ENCODE results near the gene CCDC126. TPM values are rescaled to one million over a fixed set of nuclear protein-coding genes. Genes with fewer than 3 reads are reported as not detected.
A peak's percentile ranks its signal among the peaks of the same experiment; 100 is the strongest.
"Not testable (repeated sequence)": the region's sequence is repeated elsewhere in the genome, so short reads cannot be mapped to it uniquely, and the experiment has no call there.

Gene CCDC126
- total RNA-seq, 1 donor from 2014 or later, result 9.9 TPM

GRCh38 chr7:23672033-23672432 is 74.9 kb downstream of the CCDC126 start:
- no peak overlapping the region for H3K4me3 ChIP-seq (ENCODE audit: low read depth, low read length)
- no peak for TF ChIP-seq CTCF (conservative IDR thresholded peaks at IDR 0.05; ENCODE audit: low read depth, low read length)
- DNase-seq (ENCODE audit: low read depth), result no peak

- peak within 1 kb of the TSS; percentile 73 for H3K4me3 ChIP-seq (ENCODE audit: low read depth, low read length)
- TF ChIP-seq CTCF (conservative IDR thresholded peaks at IDR 0.05; ENCODE audit: low read depth, low read length), result peak; percentile 70
- DNase-seq (ENCODE audit: low read depth), result no peak
Measured at GRCh38 chr7:23679898-23680413, 82.8 kb downstream of the CCDC126 start, which contains the start of gene FAM221A. TSS of gene FAM221A (plus strand) at chr7:23680199. CDS start at chr7:23680219, 20 bp downstream.

- peak overlapping the region; percentile 73 for H3K4me3 ChIP-seq (ENCODE audit: low read depth, low read length)
- no peak for DNase-seq (ENCODE audit: low read depth)
Measured at GRCh38 chr7:23680414-23681405, 83.5 kb downstream of the CCDC126 start.

GRCh38 chr7:23684041-23684440 is 86.9 kb downstream of the CCDC126 start:
- not testable (repeated sequence) for DNase-seq (ENCODE audit: low read depth); H3K4me3 ChIP-seq (ENCODE audit: low read depth, low read length)

More at GRCh38 chr7:23680414-23681405, 83.5 kb downstream of the CCDC126 start:
- TF ChIP-seq CTCF (conservative IDR thresholded peaks at IDR 0.05; ENCODE audit: low read depth, low read length), result no peak

GRCh38 chr7:23685731-23686130 is 88.5 kb downstream of the CCDC126 start:
- no peak overlapping the region for H3K4me3 ChIP-seq (ENCODE audit: low read depth, low read length)
- no peak for DNase-seq (ENCODE audit: low read depth)
- no peak for TF ChIP-seq CTCF (conservative IDR thresholded peaks at IDR 0.05; ENCODE audit: low read depth, low read length)

- H3K4me3 ChIP-seq (ENCODE audit: low read depth, low read length), result no peak overlapping the region
- DNase-seq (ENCODE audit: low read depth), result no peak
- no peak for TF ChIP-seq CTCF (conservative IDR thresholded peaks at IDR 0.05; ENCODE audit: low read depth, low read length)
Measured at GRCh38 chr7:23687011-23687410, 89.8 kb downstream of the CCDC126 start.

GRCh38 chr7:23689165-23689564 is 92.0 kb downstream of the CCDC126 start:
- no peak for TF ChIP-seq CTCF (conservative IDR thresholded peaks at IDR 0.05; ENCODE audit: low read depth, low read length)
- no peak for DNase-seq (ENCODE audit: low read depth)

More at GRCh38 chr7:23689165-23689564, 92.0 kb downstream of the CCDC126 start:
- H3K4me3 ChIP-seq (ENCODE audit: low read depth, low read length), result no peak overlapping the region

Measured in epithelial cell of proximal tubule (primary cell).